Measurements from ENCODE around the gene OCA2.

DNA sequence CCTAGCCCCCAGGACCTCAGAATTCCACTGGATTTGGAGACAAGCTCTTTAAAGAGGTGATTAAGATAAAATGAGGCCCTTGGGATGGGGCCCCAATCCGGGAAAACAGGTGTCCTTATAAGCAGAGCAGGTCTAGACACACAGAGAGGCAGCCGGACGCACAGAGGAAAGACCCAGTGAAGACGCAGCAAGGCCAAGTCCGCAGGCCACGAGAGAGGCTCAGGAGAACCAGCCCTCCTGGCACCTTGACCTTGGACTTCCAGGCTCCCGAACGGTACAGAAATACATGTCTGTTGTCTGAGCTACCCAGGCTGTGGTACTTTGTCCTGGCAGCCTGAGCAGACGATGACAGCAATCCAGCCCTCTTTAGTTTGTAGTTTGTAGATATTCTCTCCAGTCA is 324.5 kb downstream of the OCA2 start:
- TF ChIP-seq POLR2A (IDR thresholded peaks at IDR 0.05), result no peak
- TF ChIP-seq, protein P1, sequence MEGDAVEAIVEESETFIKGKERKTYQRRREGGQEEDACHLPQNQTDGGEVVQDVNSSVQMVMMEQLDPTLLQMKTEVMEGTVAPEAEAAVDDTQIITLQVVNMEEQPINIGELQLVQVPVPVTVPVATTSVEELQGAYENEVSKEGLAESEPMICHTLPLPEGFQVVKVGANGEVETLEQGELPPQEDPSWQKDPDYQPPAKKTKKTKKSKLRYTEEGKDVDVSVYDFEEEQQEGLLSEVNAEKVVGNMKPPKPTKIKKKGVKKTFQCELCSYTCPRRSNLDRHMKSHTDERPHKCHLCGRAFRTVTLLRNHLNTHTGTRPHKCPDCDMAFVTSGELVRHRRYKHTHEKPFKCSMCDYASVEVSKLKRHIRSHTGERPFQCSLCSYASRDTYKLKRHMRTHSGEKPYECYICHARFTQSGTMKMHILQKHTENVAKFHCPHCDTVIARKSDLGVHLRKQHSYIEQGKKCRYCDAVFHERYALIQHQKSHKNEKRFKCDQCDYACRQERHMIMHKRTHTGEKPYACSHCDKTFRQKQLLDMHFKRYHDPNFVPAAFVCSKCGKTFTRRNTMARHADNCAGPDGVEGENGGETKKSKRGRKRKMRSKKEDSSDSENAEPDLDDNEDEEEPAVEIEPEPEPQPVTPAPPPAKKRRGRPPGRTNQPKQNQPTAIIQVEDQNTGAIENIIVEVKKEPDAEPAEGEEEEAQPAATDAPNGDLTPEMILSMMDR (IDR thresholded peaks at IDR 0.05), result no peak
